PC-9 (cell line): ENCODE results near the gene SNRNP27. TPM values are rescaled to one million over a fixed set of nuclear protein-coding genes. Genes with fewer than 3 reads are reported as not detected.

ENCODE experiments used
- BruUV-seq: library from RNA; stranded (reverse); fragments of 400-500 nt; replicated peaks from 2 replicates; lab custom pipeline; 2021; lab: Mats Ljungman, UMichigan
- CTCF ChIA-PET: fragments of 300-600 bp; sonication (Branson Sonifier 250); formaldehyde crosslinking; loops from one replicate; lab custom pipeline; 2022; ENCODE audit warnings: antibody characterized with exemption; lab: Charles Lee
- POLR2A ChIA-PET: fragments of 300-600 bp; sonication (Branson Sonifier 250); formaldehyde crosslinking; loops from one replicate; lab custom pipeline; 2022; ENCODE audit warnings: antibody characterized with exemption; ENCODE audit not compliant: unreplicated experiment; lab: Charles Lee
- DNase-seq, 2 experiments: peaks; one replicate each; pipeline versions ENCODE4 v3.0.0 to v3.0.0-alpha.2; 2015 to 2022; ENCODE audit warnings: mixed read lengths in 1 of 2
- H2AFZ ChIP-seq: fragments of 200-600 bp; sonication (generic); 2 replicates; pipeline ENCODE4 v1.8.1; 2017; ENCODE audit warnings: antibody characterized with exemption
- H3F3A ChIP-seq: fragments of 200-600 bp; sonication (generic); 2 replicates; pipeline ENCODE4 v1.8.1; 2017; ENCODE audit warnings: antibody characterized with exemption, mild to moderate bottlenecking, low read depth; ENCODE audit not compliant: insufficient read depth
- H3K27ac ChIP-seq: fragments of 200-600 bp; sonication (generic); 2 replicates; pipeline ENCODE4 v1.6.1; 2016; ENCODE audit warnings: mixed run types
- H3K27me3 ChIP-seq: fragments of 200-600 bp; sonication (generic); 2 replicates; pipeline ENCODE4 v1.6.1; 2016; ENCODE audit warnings: low read depth, mixed run types; ENCODE audit not compliant: insufficient read depth
- H3K36me3 ChIP-seq: fragments of 200-600 bp; sonication (generic); 2 replicates; pipeline ENCODE4 v1.6.1; 2016; ENCODE audit warnings: low read depth, mixed run types
- H3K4me1 ChIP-seq: fragments of 200-600 bp; sonication (generic); replicated peaks from 2 replicates; pipeline ENCODE4 v1.6.1; 2016; ENCODE audit warnings: mixed run types; ENCODE audit not compliant: insufficient read depth
- H3K4me2 ChIP-seq: fragments of 200-600 bp; sonication (generic); 2 replicates; pipeline ENCODE4 v1.6.1; 2017; ENCODE audit warnings: mixed run types
- H3K4me3 ChIP-seq: fragments of 200-600 bp; sonication (generic); 2 replicates; pipeline ENCODE4 v1.6.1; 2016; ENCODE audit warnings: mixed run types
- H3K79me2 ChIP-seq: fragments of 200-600 bp; sonication (generic); 2 replicates; pipeline ENCODE4 v1.6.1; 2017; ENCODE audit warnings: low read depth, mixed run types
- H3K9me2 ChIP-seq: fragments of 200-600 bp; sonication (generic); 2 replicates; pipeline ENCODE4 v1.8.1; 2017; ENCODE audit warnings: mild to moderate bottlenecking; ENCODE audit not compliant: insufficient read depth
- H3K9me3 ChIP-seq: fragments of 200-600 bp; sonication (generic); 2 replicates; pipeline ENCODE4 v1.8.1; 2016; ENCODE audit warnings: low read depth; ENCODE audit not compliant: insufficient read depth
- H4K20me1 ChIP-seq: fragments of 200-600 bp; sonication (generic); 2 replicates; pipeline ENCODE4 v1.8.1; 2017; ENCODE audit not compliant: insufficient read depth
- CTCF ChIP-seq: fragments of 200-600 bp; sonication (generic); conservative IDR thresholded peaks from 2 replicates; pipeline ENCODE4 v1.6.1; 2017; ENCODE audit warnings: mixed run types, antibody characterized with exemption, mild to moderate bottlenecking, moderate library complexity
- EZH2 ChIP-seq: fragments of 200-600 bp; sonication (generic); IDR thresholded peaks from 2 replicates; pipeline ENCODE4 v1.8.0; 2017; ENCODE audit warnings: antibody characterized with exemption, low read depth
- intact Hi-C: fragments of 100-400 bp; cut with micrococcal nuclease; formaldehyde crosslinking; loops from one replicate; pipeline ENCODE4 v1.10.0; 2022; ENCODE audit not compliant: unreplicated experiment
- total RNA-seq: library from RNA; stranded (reverse); gene quantifications from 2 replicates; pipeline ENCODE4 v1.2.3, GENCODE V29; 2021

The SNRNP27 gene
- total RNA-seq, 1 experiment from 2014 or later, result 29.9 TPM

- intact Hi-C loops, result loop anchor here (5.0 kb wide), 1 partner anchor 63 kb away; no protein-coding TSS in a partner anchor
- Histone ChIP-seq H3K4me1 (peaks cover 35% of the 10 kb centered on the region), H3K9me2 (no peaks in the 10 kb centered on the region), H3K36me3 (peaks cover 42% of the 10 kb centered on the region), H3K27ac (peak overlapping the region; percentile 93), H3K9me3 (no peaks in the 10 kb centered on the region), H4K20me1 (no peaks in the 10 kb centered on the region), H3K4me2 (peak overlapping the region; percentile 61), H2AFZ (no peak overlapping the region), H3F3A (peaks cover 30% of the 10 kb centered on the region), H3K4me3 (no peak overlapping the region), H3K79me2 (peaks cover 15% of the 10 kb centered on the region; the same call in 1 of the 2 replicates), H3K27me3 (no peaks in the 10 kb centered on the region)
- ChIA-PET POLR2A (no interaction called here), CTCF (interaction anchor here (1.5 kb wide), 1 partner anchor 95 kb away, joined by 3 read pairs; no protein-coding TSS in a partner anchor)
- no peak for DNase-seq
- TF ChIP-seq CTCF, result no peak
- no peak for TF ChIP-seq EZH2
- BruUV-seq, result no TSS peak
Measured at GRCh38 chr2:69934614-69934908, 40.8 kb downstream of the SNRNP27 start.

GRCh38 chr2:69935011-69935410 lies 41.3 kb downstream of the SNRNP27 start:
- DNase-seq, result no peak
- H4K20me1 ChIP-seq, result no peaks in the 10 kb centered on the region
- H3F3A ChIP-seq, result peaks cover 34% of the 10 kb centered on the region
- H3K4me2 ChIP-seq, result peak overlapping the region; percentile 61; the same call in 1 of the 2 replicates
- ChIA-PET CTCF (no interaction called here), POLR2A (no interaction called here)
- H3K79me2 ChIP-seq, result peaks cover 15% of the 10 kb centered on the region; the same call in 1 of the 2 replicates
- H2AFZ ChIP-seq, result no peak overlapping the region
- TF ChIP-seq CTCF (no peak), EZH2 (no peak)
- no peak overlapping the region for H3K4me3 ChIP-seq
- H3K9me3 ChIP-seq, result no peaks in the 10 kb centered on the region
- no TSS peak for BruUV-seq
- peaks cover 43% of the 10 kb centered on the region for H3K36me3 ChIP-seq
- peak overlapping the region; percentile 93 for H3K27ac ChIP-seq
- no peaks in the 10 kb centered on the region for H3K27me3 ChIP-seq
- peaks cover 35% of the 10 kb centered on the region for H3K4me1 ChIP-seq
- intact Hi-C loops, result no loop called here
- H3K9me2 ChIP-seq, result no peaks in the 10 kb centered on the region

GRCh38 chr2:69936906-69937305 lies 43.1 kb downstream of the SNRNP27 start:
- H3K4me2 ChIP-seq, result no peak overlapping the region
- H3K27ac ChIP-seq, result no peak overlapping the region
- no peaks in the 10 kb centered on the region for H3K9me3 ChIP-seq
- peaks cover 37% of the 10 kb centered on the region for H3F3A ChIP-seq
- H3K9me2 ChIP-seq, result no peaks in the 10 kb centered on the region
- no peaks in the 10 kb centered on the region for H4K20me1 ChIP-seq
- peaks cover 11% of the 10 kb centered on the region; the same call in 1 of the 2 replicates for H3K79me2 ChIP-seq
- CTCF ChIA-PET, result no interaction called here
- H3K4me1 ChIP-seq, result peaks cover 34% of the 10 kb centered on the region
- TF ChIP-seq CTCF, result no peak
- no peak overlapping the region for H3K4me3 ChIP-seq
- intact Hi-C loops, result no loop called here
- BruUV-seq, result no TSS peak
- peaks cover 52% of the 10 kb centered on the region for H3K36me3 ChIP-seq
- no peak overlapping the region for H2AFZ ChIP-seq
- H3K27me3 ChIP-seq, result no peaks in the 10 kb centered on the region
- DNase-seq, result no peak
- POLR2A ChIA-PET, result no interaction called here
